Activated CD8-positive, alpha-beta memory T cell treated with anti-CD3 and anti-CD28 coated beads for 36 hours (primary cell): Measurements from ENCODE around the gene CDH4. TPM values are rescaled to one million over a fixed set of nuclear protein-coding genes. Genes with fewer than 3 reads are reported as not detected.

Experiments used
- CTCF ChIA-PET: fragments of 350-600 bp; sonication (Branson Sonifier 250); formaldehyde crosslinking; loops from one replicate; lab custom pipeline; 2021; ENCODE audit warnings: antibody characterized with exemption; lab: Charles Lee
- POLR2A ChIA-PET: fragments of 350-600 bp; sonication (Branson Sonifier 250); formaldehyde crosslinking; loops from one replicate; lab custom pipeline; 2021; ENCODE audit warnings: antibody characterized with exemption; lab: Charles Lee
- total RNA-seq, 2 experiments: library from RNA; stranded (reverse); gene quantifications; one replicate each; pipeline ENCODE4 v1.2.3, GENCODE V29; 2021

The CDH4 gene
- total RNA-seq, 2 experiments from 2014 or later, result not detected

DNA sequence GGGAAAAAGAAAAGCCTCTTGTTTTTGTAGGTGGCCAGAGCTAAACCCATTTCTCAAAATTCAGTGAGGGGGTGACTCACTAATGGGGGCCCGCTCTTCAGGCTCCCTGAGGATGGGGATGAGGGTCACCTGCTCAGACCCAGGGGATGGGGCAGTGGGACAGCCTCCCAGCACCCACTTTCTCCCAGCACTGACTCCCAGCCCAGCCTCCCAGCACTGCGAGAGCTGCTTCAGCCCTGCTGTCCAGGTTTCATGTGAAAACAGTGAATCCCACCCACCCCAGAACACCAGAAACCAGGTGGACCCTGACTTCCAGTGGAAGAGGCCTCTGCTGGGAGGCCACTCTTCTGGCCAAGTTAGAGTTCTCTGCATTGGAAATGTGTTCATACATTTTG is 362.6 kb downstream of the CDH4 start:
- ChIA-PET CTCF (no interaction called here), POLR2A (no interaction called here)

DNA sequence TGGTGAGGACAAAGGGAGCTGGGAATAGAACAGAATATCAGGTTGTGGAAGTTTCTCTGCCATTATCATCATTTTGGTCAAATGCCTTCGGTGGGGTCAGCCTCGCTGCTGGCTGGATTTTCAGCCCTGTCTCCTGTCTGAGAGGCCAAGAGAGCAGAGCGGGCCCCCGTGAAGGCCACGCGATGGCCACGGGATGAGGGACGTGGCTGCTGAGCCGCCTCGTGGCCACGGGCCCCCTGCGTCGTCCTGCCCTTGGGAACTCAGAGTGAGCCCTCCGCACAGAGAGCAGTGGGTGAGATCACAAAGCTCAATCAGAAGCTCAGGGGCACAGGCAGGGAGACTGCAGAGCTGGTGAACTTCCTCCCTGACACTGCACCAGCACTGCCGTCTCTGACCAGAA is 363.7 kb downstream of the CDH4 start:
- POLR2A ChIA-PET, result no interaction called here

DNA sequence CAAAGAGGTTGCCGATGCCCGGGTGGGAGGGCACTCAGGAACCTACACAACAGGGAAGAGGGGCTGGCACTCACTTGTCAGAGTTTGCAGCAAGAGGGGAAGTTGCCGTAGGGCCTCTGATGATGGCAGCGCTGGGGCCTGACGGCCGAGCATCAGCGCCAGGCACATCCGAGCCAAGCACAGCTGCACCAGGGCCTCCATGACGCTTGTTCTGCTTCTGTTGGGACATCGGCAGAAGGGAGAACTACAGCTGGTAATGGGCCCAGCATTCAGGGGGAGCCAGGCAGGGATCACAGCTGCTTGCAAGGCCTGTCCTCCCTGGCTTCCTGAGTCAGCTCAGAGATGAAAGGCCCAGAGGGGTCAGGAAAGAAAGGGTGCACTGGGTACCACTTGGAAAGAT is 367.7 kb downstream of the CDH4 start:
- ChIA-PET CTCF (no interaction called here), POLR2A (no interaction called here)

More for the DNA sequence above, 363.7 kb downstream of the CDH4 start:
- CTCF ChIA-PET, result no interaction called here

DNA sequence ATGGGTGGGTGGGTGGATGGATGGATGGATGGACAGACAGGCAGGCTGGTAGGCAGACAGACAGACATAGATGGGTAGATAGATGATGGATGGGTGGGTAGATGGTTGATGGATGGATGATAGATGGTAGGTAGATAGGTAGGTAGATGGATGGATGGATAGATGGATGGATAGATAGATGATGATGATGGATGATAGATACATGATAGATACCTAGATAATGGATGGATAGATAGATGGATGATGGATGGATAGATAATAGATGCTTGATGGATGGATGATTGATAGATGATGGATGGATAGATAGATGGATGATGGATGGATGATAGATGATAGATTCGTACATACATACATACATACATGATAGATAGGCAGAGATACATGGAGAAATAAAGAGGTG is 368.1 kb downstream of the CDH4 start:
- POLR2A ChIA-PET, result no interaction called here

DNA sequence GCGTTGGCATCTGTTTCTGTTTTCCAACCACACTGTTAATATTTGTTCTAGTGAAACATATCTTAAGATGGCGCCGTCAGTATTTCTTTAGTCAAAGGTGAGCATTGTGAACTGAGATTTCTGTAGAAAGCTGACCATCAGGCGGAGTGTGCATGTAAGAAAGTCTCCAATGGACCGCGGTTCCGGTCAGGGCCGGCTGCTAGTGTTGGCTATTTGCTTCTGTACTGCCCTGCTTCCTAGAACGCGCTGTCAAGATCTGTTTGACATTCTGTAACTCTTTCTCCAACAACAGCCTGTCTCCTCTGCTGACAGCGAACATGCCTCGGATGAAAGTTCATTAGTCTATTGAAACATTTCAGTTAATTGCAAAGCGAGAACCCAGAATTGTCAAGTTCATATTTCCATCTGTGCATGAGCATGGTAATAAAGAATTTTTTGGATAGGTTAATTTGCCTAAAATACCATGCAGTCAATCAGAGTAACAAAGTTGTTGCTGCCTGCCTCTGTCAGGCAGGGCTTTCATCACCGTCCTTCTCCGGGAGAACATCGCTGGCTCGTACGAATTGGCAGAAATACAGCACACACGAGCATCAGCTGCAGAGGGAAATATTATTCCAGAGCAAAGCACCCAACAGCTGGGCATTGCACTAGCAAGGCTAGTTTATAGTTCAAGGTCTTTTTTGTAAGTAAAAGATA is 369.1 kb downstream of the CDH4 start:
- ChIA-PET CTCF (no interaction called here), POLR2A (no interaction called here)

More for the DNA sequence above, 368.1 kb downstream of the CDH4 start:
- CTCF ChIA-PET, result no interaction called here

DNA sequence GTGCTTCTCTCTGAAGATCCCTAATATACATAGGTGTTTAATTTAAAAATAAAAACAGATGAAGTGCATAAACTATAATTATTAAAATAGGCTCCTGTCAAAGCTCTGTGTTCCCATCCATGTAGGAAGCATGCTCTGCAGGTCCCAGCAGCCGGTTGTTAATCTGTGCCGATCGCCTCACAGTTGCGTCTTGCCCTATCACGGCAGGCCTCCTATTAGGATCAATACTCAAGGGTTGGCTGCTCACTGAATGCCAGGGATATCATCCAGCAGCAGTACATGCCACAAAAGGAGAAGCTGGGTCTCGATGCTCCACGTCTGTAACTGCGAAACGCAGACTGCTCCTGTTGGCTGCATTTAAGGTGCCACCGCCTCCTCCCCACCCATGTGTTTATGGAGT is 369.8 kb downstream of the CDH4 start:
- CTCF ChIA-PET, result no interaction called here
- POLR2A ChIA-PET, result no interaction called here

DNA sequence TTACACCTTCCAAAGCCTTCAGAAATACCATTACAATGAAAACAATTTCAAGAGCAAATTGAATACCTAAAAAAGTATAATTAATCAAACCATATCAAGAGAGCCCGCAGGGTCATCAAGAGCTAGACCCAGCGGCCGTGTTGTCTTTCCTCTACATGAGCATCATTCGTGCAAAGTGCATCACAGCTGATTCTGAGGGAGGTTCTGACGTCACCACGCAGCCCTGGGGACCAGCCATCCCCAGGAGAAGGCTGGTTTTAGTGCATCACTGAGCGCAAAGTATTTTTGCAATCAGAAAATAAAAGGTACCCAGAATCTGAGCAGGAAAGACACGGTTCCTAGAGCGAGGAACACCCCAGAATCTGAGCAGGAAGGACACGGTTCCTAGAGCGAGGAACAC is 371.4 kb downstream of the CDH4 start:
- POLR2A ChIA-PET, result no interaction called here
- CTCF ChIA-PET, result no interaction called here

DNA sequence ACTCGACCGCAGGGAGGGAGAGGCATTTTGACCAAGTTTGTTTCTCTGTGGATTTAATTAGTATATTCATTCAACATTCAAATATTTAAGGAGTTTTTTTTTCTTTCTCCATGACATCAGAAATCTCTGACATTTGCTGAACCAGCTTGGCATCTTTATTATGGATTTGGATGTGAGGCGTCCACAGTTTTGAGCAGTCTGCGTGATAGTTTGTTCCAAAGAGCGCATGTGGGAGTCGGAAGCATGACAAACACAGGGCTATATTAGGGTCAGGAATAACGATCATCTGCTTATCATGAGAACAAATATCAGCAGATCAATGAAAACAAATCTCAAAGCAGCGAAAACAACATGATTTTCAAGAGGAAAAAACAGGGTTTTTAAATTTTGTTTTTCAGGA is 373.2 kb downstream of the CDH4 start:
- ChIA-PET POLR2A (no interaction called here), CTCF (no interaction called here)

DNA sequence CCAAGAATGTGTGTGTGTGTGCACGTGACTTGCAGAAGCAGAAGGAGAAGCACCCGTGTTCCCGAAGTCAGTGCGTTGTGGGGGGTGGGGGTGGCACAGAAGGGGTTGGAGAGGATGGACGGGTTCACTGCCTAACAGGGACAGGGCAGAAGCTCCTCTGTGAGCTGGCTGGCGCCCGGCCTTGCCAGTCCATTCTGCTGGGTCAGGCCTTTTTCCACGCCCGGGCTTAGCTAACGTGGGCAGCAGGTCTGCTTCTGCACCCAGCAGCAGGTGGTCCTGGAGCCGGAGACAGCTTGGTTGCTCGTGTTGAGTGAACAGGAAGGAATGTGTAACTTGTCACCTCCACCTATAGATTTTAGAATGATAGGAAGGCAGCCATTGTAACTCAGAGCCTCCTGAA is 374.4 kb downstream of the CDH4 start:
- ChIA-PET CTCF (no interaction called here), POLR2A (no interaction called here)

DNA sequence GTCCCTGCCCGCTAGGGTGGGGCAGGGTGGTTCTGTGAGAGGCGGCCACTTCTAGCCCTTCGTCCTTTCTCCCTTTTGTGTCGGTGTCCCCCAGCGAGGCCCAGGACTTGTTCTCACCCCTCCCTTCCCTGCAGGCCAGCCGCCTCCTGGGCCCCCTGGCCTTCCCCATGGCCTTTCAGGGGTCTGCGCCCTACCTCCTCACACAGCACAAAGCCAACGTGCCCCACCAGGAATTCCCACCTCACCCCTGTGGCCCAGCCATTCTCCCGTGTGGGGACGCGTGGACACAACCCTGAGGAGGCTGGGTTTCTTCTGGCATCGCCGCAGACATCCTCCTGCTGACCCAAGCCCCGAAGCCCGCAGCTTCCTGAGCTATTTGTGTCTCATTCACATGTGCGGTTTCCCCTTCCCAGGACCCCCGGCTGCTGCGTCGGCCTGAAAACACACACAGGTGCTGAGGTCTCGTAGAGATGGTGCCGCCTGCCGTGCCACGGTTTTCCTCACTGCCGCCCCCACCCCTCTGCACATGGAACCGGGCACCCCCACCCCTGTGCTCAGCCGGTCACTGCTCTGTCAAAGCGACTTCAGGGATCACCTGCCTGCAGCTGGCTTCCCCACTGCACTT is 375.8 kb downstream of the CDH4 start:
- POLR2A ChIA-PET, result no interaction called here
- CTCF ChIA-PET, result no interaction called here

DNA sequence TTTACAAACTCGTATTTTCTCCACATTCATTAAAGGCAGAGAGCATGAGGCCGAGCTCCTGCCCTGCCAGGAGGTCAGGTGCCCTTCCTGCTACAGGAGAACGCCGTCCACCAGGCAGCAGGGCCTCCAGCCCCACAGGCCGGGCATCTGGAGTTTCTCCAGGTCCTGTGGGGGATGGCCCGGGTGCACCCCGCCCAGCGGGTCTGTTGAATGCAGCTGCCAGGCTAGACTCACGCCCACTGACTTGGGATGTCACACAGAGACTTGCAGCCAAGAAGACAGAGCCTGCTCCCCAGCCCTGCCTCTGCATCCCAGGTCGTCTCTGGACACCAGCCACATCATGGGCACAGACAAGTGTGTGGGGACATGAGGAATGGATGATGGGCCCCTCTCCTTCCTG is 376.4 kb downstream of the CDH4 start:
- ChIA-PET CTCF (no interaction called here), POLR2A (no interaction called here)

DNA sequence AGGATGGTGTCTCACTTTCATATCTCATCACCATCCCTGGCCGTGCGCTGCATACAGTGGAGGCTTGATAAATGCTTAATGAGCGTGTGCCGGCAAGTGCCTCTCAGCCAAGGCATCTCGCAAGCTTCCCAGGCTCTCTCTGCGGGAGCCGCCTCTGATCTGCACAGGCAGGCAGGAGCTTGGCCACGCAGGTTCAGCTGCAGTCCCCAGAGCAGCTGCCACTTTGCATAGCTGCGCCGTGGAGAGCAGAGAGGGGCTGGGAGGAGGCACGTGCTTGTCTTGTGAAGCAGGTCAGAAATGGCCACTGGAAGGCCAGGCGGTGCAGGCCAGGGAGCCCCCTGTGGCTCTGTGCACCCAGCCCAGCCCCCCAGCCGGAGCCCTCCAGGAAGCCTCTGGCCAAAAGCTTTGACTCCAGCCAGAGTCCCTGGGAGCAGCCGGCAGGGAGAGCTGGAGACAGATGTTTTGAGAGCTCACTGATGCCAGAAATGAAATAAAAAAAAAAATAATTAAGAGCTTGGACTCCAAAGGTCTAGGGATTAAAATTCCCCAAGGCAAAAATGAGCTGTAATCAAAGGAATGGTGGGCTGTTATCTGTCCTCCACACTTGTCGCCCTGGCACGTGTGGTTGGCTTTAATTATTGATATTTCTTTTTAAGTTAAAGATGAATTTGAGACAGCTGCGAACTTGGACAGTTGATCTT is 377.0 kb downstream of the CDH4 start:
- ChIA-PET POLR2A (no interaction called here), CTCF (no interaction called here)

DNA sequence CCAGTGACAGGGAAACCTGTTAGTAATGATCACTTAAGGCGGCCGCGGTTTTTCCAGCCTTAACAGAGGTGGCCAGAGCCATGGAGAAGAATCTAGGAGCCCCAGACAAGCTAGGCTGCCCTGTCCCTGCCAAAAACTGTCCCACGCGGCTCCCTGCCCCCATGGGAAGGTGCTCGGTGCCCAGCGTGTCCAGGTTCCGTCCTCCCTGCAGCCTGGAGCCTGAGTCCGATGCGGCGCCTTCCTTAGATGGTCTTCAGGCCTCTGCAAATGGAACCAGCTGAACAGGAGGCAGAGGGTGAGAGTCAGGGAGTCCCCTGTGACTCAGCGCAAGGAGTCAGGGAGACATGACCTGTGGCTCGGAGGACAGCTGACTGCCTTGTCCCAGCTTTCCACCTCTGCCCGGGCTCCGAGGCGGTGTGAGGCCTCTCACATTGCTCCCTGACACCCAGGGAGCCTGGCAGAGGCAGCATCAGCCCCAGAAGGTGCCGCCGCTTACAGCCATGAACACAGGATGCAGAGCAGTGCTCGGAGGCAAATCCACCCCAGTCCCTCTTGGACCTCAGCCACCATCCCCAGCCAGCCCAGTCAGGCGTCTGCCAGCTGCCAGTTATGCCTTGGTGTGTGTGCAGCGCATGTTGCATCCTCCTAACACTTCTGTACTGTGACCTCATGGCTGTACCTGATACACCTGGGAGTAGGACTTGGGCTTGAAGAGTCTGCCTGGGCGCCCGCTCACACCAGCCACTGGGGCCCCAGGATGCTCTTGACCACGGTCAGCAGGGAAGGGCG is 377.7 kb downstream of the CDH4 start:
- POLR2A ChIA-PET, result no interaction called here
- CTCF ChIA-PET, result no interaction called here

DNA sequence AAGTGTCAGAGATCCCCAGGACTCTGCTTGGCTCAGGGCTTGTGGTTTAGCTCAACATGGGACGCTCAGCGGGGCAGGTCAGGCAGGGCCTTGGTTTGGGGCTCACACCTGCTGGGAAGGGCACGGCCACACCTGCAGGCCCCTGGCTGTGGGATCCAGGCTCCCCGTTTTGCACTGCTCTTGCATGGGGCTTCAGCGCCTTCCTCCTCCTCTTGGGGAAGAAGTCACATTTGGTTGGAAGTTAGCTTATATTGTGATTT is 378.3 kb downstream of the CDH4 start:
- POLR2A ChIA-PET, result no interaction called here

DNA sequence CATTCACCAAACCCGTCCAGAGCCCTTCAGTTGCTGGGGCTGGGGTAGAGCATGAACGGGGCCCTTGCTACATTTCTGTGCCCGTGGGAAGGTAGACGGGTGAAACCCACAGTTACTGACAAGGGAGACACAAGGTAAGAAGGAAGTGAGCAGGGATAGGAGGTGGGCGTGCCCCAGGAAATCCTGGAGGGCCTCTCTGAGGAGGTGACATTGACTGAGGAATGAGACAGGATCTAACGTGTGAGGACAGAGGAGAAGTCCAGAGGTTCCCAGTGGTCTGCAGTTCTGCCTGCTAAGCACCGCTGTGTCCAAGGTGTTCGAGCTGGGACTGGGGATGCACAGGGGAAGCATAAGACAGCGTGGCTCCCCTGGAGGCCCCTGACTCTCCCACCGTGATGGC is 378.8 kb downstream of the CDH4 start:
- CTCF ChIA-PET, result no interaction called here
- POLR2A ChIA-PET, result no interaction called here

More for the DNA sequence above, 378.3 kb downstream of the CDH4 start:
- CTCF ChIA-PET, result no interaction called here

DNA sequence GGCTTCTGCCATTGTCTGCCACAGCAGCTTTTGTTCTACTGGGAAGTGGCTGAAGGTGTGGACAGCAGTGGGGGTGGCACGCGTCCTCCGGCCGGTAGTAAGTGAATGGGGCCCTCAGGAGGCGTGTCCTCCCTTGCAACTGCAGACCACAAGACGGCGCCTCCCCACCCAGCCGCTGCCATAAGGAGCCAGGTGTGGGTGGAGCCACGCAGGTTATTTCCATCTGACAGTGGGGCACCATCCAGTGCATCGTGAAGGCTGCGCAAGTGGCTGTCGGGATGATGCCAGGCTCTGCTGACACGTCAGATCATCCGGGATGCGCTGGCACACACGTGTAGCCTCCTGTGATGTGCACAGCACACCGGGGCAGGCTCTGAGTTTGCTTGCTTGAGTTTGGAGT is 379.7 kb downstream of the CDH4 start:
- ChIA-PET CTCF (no interaction called here), POLR2A (no interaction called here)

DNA sequence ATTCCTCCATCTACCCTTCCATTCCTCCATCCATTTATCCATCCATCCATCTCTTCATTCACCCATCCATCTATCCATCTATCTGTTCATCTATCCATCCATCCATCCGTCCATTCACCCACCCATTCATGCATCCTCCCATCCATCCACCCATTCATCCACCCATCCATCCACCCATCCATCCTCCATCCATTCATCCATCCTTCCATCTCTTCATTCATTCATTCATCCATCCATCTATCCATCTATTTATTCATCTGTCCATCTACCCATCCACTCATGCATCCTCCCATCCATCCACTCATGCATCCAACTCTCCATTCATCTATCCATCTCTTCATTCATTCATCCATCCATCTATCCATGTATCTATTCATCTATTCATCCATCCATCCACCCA is 380.9 kb downstream of the CDH4 start:
- CTCF ChIA-PET, result no interaction called here
- POLR2A ChIA-PET, result no interaction called here

DNA sequence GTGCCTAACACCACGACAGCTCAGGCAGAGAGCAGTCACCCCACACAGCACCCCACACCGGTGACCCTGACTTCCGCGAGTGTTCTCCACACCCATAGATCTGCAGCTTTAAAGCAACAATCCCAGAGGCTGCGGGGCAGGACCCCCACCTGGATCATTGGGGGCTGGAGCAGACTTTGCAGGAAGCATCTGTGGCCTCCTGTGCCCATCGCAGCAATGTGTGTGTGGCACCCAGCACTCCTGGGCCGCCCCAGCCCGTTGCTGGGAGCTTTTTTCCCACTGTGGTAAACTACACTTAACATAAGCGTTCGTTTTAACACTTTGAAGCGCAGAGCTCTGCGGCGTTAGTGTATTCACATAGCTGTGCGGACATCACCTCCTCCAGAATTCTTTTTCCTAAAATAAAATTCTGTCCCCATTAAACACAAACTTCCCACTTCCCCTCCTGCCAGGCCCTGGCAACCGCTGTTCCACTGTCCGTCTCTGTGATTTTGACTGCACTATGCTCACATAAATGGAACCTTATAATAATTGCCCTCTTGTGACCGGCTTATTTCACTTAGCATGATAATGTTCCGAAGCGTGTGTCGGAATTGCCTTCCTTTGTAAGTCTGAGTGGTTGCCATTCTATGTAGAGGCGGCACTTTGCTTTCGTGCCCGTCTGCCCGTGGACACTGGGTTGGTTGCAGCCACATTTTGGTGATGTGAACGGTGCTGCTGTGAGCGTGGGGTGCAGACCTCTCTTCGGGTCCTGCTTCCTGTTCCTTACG is 382.5 kb downstream of the CDH4 start:
- ChIA-PET CTCF (no interaction called here), POLR2A (no interaction called here)

DNA sequence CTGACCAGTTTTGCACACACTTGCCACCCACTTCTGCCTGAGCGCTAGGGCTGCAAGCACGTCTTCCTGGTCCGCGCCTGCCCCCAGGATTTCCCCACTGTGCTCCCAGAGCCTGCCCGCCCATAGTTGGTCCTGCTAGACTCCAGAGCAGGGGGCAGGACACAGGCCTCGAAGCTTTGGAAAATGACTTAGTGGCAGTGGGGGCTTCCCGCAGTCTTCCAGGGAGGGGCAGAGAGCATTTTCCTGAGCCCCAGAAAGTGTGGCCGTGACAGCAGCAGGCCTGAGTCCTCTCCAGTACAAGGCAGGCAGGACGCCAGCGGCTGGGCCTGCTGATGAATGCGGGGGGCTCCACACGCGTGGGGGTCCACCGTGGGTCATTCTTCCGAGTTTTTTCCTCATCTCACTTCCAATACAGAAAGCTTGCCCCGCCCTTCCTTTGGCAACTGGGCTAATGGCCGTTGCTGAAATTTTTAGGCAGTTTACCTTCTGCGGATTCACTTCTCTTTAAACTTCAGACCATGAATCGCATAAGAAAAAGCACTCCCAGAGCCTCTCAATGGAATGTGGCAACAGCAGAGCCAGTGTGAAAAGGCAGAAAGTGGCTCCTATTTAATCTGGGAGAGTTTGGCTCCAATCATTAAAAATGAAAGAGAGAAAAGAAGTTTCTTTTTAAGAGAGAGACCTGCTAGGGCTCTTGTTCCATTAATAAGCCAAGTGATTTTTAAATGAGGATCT is 383.8 kb downstream of the CDH4 start:
- POLR2A ChIA-PET, result no interaction called here
- CTCF ChIA-PET, result no interaction called here
